PC-3 (cell line): ENCODE data around the gene RBFOX2.

Source experiments
- CTCF ChIP-seq: fragments of 300-600 bp; sonication (generic); conservative IDR thresholded peaks from 2 replicates; pipeline ENCODE4 v1.5.1; 2017; ENCODE audit warnings: antibody characterized with exemption, low read depth, mild to moderate bottlenecking, low read length
- EZH2phosphoT487 ChIP-seq: fragments of 300-600 bp; sonication (generic); IDR thresholded peaks from 2 replicates; pipeline ENCODE4 v1.6.1; 2018; ENCODE audit warnings: mild to moderate bottlenecking, antibody characterized with exemption, low read length, borderline replicate concordance

- TF ChIP-seq CTCF (no peak), EZH2phosphoT487 (no peak)
These were observed 244.5 kb downstream of the RBFOX2 start for GRCh38 chr22:35783943-35784614.
